Trophoblast cell (in vitro differentiated cells and primary cell): ENCODE measurements around the gene VWA3A. TPM values are rescaled to one million over a fixed set of nuclear protein-coding genes. Genes with fewer than 3 reads are reported as not detected.
"Not testable (repeated sequence)": the region's sequence is repeated elsewhere in the genome, so short reads cannot be mapped to it uniquely, and the experiment has no call there.

Source experiments
- DNase-seq, 2 donors: peaks; one replicate each; pipeline ENCODE4 v3.0.0-alpha.2; 2016
- H2AFZ ChIP-seq: 2 replicates; pipeline ENCODE4 v1.6.1; 2013; ENCODE audit warnings: low read length, moderate library complexity, mild to moderate bottlenecking; ENCODE audit not compliant: insufficient read depth, poor library complexity
- H2AK5ac ChIP-seq: 2 replicates; pipeline ENCODE4 v1.6.1; 2013; ENCODE audit warnings: mild to moderate bottlenecking, low read length
- H2BK120ac ChIP-seq: 2 replicates; pipeline ENCODE4 v1.6.1; 2013; ENCODE audit warnings: low read length, mild to moderate bottlenecking, moderate library complexity; ENCODE audit not compliant: insufficient read depth, poor library complexity
- H2BK12ac ChIP-seq: 2 replicates; pipeline ENCODE4 v1.6.1; 2013; ENCODE audit warnings: mild to moderate bottlenecking, low read length, moderate library complexity
- H2BK5ac ChIP-seq: 2 replicates; pipeline ENCODE4 v1.6.1; 2013; ENCODE audit warnings: low read length, low read depth, moderate library complexity, mild to moderate bottlenecking; ENCODE audit not compliant: poor library complexity
- H3K14ac ChIP-seq: 2 replicates; pipeline ENCODE4 v1.6.1; 2013; ENCODE audit warnings: mild to moderate bottlenecking, low read length
- H3K18ac ChIP-seq: 2 replicates; pipeline ENCODE4 v1.6.1; 2013; ENCODE audit warnings: mild to moderate bottlenecking, low read length
- H3K23ac ChIP-seq: 2 replicates; pipeline ENCODE4 v1.6.1; 2013; ENCODE audit warnings: low read length
- H3K27ac ChIP-seq: 2 replicates; pipeline ENCODE4 v1.5.1; 2013; ENCODE audit warnings: low read depth, mild to moderate bottlenecking, inconsistent platforms, low read length, moderate library complexity
- H3K27me3 ChIP-seq: 2 replicates; pipeline ENCODE4 v1.6.1; 2013; ENCODE audit warnings: inconsistent platforms, mild to moderate bottlenecking, low read length, moderate library complexity; ENCODE audit not compliant: insufficient read depth
- H3K36me3 ChIP-seq, 2 experiments: 1 replicate in 1 of 2; 2 replicates in 1 of 2; pipeline ENCODE4 v1.6.1; 2013; ENCODE audit warnings: low read length in 2 of 2, mild to moderate bottlenecking in 2 of 2, moderate library complexity in 1 of 2; ENCODE audit not compliant: insufficient read depth in 2 of 2, control insufficient read depth in 1 of 2
- H3K4ac ChIP-seq: 2 replicates; pipeline ENCODE4 v1.6.1; 2013; ENCODE audit warnings: low read depth, mild to moderate bottlenecking, low read length, moderate library complexity
- H3K4me1 ChIP-seq, 2 experiments: 1 replicate in 1 of 2; 2 replicates in 1 of 2; pipeline ENCODE4 v1.6.1; 2013; ENCODE audit warnings: low read length in 2 of 2, mild to moderate bottlenecking in 2 of 2, moderate library complexity in 1 of 2; ENCODE audit not compliant: insufficient read depth in 2 of 2, control insufficient read depth in 1 of 2
- H3K4me2 ChIP-seq: 2 replicates; pipeline ENCODE4 v1.6.1; 2013; ENCODE audit warnings: inconsistent platforms, mild to moderate bottlenecking, low read length, moderate library complexity
- H3K4me3 ChIP-seq: 2 replicates; pipeline ENCODE4 v1.5.1; 2013; ENCODE audit warnings: mild to moderate bottlenecking, low read depth, low read length, inconsistent platforms
- H3K79me1 ChIP-seq: one replicate; pipeline ENCODE4 v1.6.1; 2013; ENCODE audit warnings: low read length
- H3K79me2 ChIP-seq: 2 replicates; pipeline ENCODE4 v1.6.1; 2013; ENCODE audit warnings: low read length, mild to moderate bottlenecking; ENCODE audit not compliant: control insufficient read depth, insufficient read depth, poor library complexity
- H3K9ac ChIP-seq: 2 replicates; pipeline ENCODE4 v1.6.1; 2013; ENCODE audit warnings: mild to moderate bottlenecking, low read length
- H3K9me3 ChIP-seq: 2 replicates; pipeline ENCODE4 v1.6.1; 2013; ENCODE audit warnings: low read depth, mild to moderate bottlenecking, control low read depth, inconsistent platforms, low read length; ENCODE audit not compliant: insufficient read depth
- H4K12ac ChIP-seq: 2 replicates; pipeline ENCODE4 v1.6.1; 2013; ENCODE audit warnings: low read depth, mild to moderate bottlenecking, low read length, moderate library complexity
- H4K8ac ChIP-seq: 2 replicates; pipeline ENCODE4 v1.6.1; 2013; ENCODE audit warnings: low read depth, mild to moderate bottlenecking, low read length, moderate library complexity
- H4K91ac ChIP-seq: one replicate; pipeline ENCODE4 v1.6.1; 2013; ENCODE audit warnings: low read depth, mild to moderate bottlenecking, low read length, moderate library complexity
- WGBS: extraction: QIAGEN DNeasy Blood & Tissue Kit; methylation state at CpG from one replicate; pipeline ENCODE4 v1.1.7; 2013; ENCODE audit warnings: missing lambda C conversion rate; ENCODE audit not compliant: insufficient read length, insufficient coverage; ENCODE audit errors: extremely low coverage; 5-methylcytosine and 5-hydroxymethylcytosine counted together
- polyA plus RNA-seq: library from polyadenylated mRNA; stranded (reverse); fragments of 200-250 nt; gene quantifications from 2 replicates; pipeline ENCODE4 v1.2.3, GENCODE V29; 2013

Gene VWA3A
- polyA plus RNA-seq: 0.04 TPM in 2 replicates

GRCh38 chr16:22092143-22092933, at the start of gene VWA3A:
VWA3A (plus strand) TSS chr16:22092541; CDS start chr16:22092638, 97 bp downstream.
- H2BK120ac ChIP-seq: no peak within 1 kb of the TSS
- H3K9ac ChIP-seq: no peak within 1 kb of the TSS
- peaks cover 0 to 2% of the 10 kb centered on the region in 2 experiments for H3K4me1 ChIP-seq
- no peak within 1 kb of the TSS for H4K8ac ChIP-seq
- no peak within 1 kb of the TSS for H2BK5ac ChIP-seq
- H2BK12ac ChIP-seq: no peak within 1 kb of the TSS
- H3K9me3 ChIP-seq: no peaks in the 10 kb centered on the region
- no peak within 1 kb of the TSS for H3K14ac ChIP-seq
- no peaks in the 10 kb centered on the region for H3K27me3 ChIP-seq
- no peak within 1 kb of the TSS for H2AFZ ChIP-seq
- no peak within 1 kb of the TSS for H3K18ac ChIP-seq
- no peaks in the 10 kb centered on the region for H3K36me3 ChIP-seq
- no peak within 1 kb of the TSS for H3K27ac ChIP-seq
- H3K23ac ChIP-seq: no peak within 1 kb of the TSS
- DNase-seq: peak; percentile 85 to 93
- H3K79me1 ChIP-seq: no peaks in the 10 kb centered on the region
- no peak within 1 kb of the TSS for H3K4ac ChIP-seq
- H4K91ac ChIP-seq: no peak within 1 kb of the TSS
- no peak within 1 kb of the TSS for H3K4me3 ChIP-seq
- no peaks in the 10 kb centered on the region for H3K79me2 ChIP-seq
- H3K4me2 ChIP-seq: no peak within 1 kb of the TSS
- H2AK5ac ChIP-seq: no peak within 1 kb of the TSS
- no CpG with 5 or more reads among the region's 9 CpGs for WGBS
- no peak within 1 kb of the TSS for H4K12ac ChIP-seq

- no CpG with 5 or more reads among the region's 3 CpGs for WGBS
- not testable (repeated sequence) for H4K8ac ChIP-seq
Observed at GRCh38 chr16:22043882-22044281, 48.5 kb upstream of the VWA3A start.

GRCh38 chr16:22045888-22046287, 46.5 kb upstream of the VWA3A start:
- not testable (repeated sequence) for H2BK5ac ChIP-seq, H3K9me3 ChIP-seq, H4K91ac ChIP-seq, H3K4ac ChIP-seq, H3K36me3 ChIP-seq, H2AFZ ChIP-seq, H3K4me2 ChIP-seq, H4K8ac ChIP-seq, H4K12ac ChIP-seq, H3K14ac ChIP-seq, H3K27me3 ChIP-seq, H2AK5ac ChIP-seq, H3K4me3 ChIP-seq, H3K9ac ChIP-seq, H3K79me2 ChIP-seq, H2BK12ac ChIP-seq, DNase-seq, H2BK120ac ChIP-seq, H3K27ac ChIP-seq, H3K18ac ChIP-seq, H3K23ac ChIP-seq, H3K4me1 ChIP-seq, H3K79me1 ChIP-seq
- no CpG with 5 or more reads among the region's 5 CpGs for WGBS

More at GRCh38 chr16:22043882-22044281, 48.5 kb upstream of the VWA3A start:
- H2AFZ ChIP-seq, H3K18ac ChIP-seq, H3K4me1 ChIP-seq, H3K27me3 ChIP-seq, DNase-seq, H2BK120ac ChIP-seq, H3K4me2 ChIP-seq, H3K23ac ChIP-seq, H4K12ac ChIP-seq, H3K4me3 ChIP-seq, H3K79me1 ChIP-seq, H3K9ac ChIP-seq, H3K4ac ChIP-seq, H3K79me2 ChIP-seq, H3K36me3 ChIP-seq, H3K27ac ChIP-seq, H4K91ac ChIP-seq, H3K14ac ChIP-seq, H2BK5ac ChIP-seq, H2BK12ac ChIP-seq, H2AK5ac ChIP-seq, H3K9me3 ChIP-seq: not testable (repeated sequence)

GRCh38 chr16:22050963-22051362, 41.4 kb upstream of the VWA3A start:
- no CpG with 5 or more reads among the region's 4 CpGs for WGBS

More at GRCh38 chr16:22050963-22051362, 41.4 kb upstream of the VWA3A start:
- Histone ChIP-seq H3K36me3 (no peaks in the 10 kb centered on the region), H3K23ac (no peak overlapping the region), H2AFZ (no peak overlapping the region), H3K4me3 (no peak overlapping the region), H3K9ac (no peak overlapping the region), H2BK120ac (no peak overlapping the region), H3K79me2 (no peaks in the 10 kb centered on the region), H3K4me2 (no peak overlapping the region), H3K27ac (no peak overlapping the region), H4K91ac (no peak overlapping the region), H3K4me1 (no peaks in the 10 kb centered on the region), H3K9me3 (peaks cover 2% of the 10 kb centered on the region), H3K18ac (no peak overlapping the region), H3K27me3 (no peaks in the 10 kb centered on the region), H4K12ac (no peak overlapping the region), H2BK5ac (no peak overlapping the region), H4K8ac (no peak overlapping the region), H3K79me1 (no peaks in the 10 kb centered on the region), H2AK5ac (no peak overlapping the region), H3K14ac (no peak overlapping the region), H2BK12ac (no peak overlapping the region), H3K4ac (no peak overlapping the region)
- DNase-seq: peak; percentile 41 to 65
